Panc1 (cell line): ENCODE results near the gene OTOA.
"Not testable (repeated sequence)": the region's sequence is repeated elsewhere in the genome, so short reads cannot be mapped to it uniquely, and the experiment has no call there.

Source experiments
- POLR2AphosphoS5 ChIP-seq: IDR thresholded peaks from 2 replicates; pipeline ENCODE4 v1.6.1; 2012; ENCODE audit warnings: mild to moderate bottlenecking, low read depth, low read length, moderate library complexity
- SIN3A ChIP-seq: IDR thresholded peaks from 2 replicates; pipeline ENCODE4 v1.6.1; 2012; ENCODE audit warnings: low read depth, mild to moderate bottlenecking, low read length, moderate library complexity, borderline replicate concordance; ENCODE audit not compliant: insufficient read depth
- TCF7L2 ChIP-seq: IDR thresholded peaks from 2 replicates; pipeline ENCODE4 v1.6.1; 2011; ENCODE audit warnings: mild to moderate bottlenecking, low read depth, low read length, inconsistent platforms
- TF ChIP-seq, protein P1 (sequence below): fragments of 450-650 bp; IDR thresholded peaks from 2 replicates; pipeline ENCODE4 v1.5.1; 2017; ENCODE audit warnings: mild to moderate bottlenecking
- TF ChIP-seq, protein P2 (sequence below), 2 experiments: IDR thresholded peaks; 2 replicates each; pipeline ENCODE4 v1.6.1; 2011 to 2012; ENCODE audit warnings: low read depth in 2 of 2, control low read depth in 1 of 2, low read length in 1 of 2, mild to moderate bottlenecking in 1 of 2, moderate library complexity in 1 of 2; ENCODE audit not compliant: insufficient read depth in 1 of 2

DNA sequence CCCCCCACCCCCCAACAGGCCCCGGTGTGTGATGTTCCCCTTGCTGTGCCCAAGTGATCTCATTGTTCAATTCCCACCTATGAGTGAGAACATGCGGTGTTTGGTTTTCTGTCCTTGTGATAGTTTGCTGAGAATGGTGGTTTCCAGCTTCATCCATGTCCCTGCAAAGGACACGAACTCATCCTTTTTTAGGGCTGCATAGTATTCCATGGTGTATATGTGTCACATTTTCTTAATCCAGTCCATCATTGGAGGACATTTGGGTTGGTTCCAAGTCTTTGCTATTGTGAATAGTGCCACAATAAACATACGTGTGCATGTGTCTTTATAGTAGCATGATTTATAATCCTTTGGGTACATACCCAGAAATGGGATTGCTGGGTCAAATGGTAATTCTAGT is 27.2 kb downstream of the OTOA start:
- TF ChIP-seq, protein P1, sequence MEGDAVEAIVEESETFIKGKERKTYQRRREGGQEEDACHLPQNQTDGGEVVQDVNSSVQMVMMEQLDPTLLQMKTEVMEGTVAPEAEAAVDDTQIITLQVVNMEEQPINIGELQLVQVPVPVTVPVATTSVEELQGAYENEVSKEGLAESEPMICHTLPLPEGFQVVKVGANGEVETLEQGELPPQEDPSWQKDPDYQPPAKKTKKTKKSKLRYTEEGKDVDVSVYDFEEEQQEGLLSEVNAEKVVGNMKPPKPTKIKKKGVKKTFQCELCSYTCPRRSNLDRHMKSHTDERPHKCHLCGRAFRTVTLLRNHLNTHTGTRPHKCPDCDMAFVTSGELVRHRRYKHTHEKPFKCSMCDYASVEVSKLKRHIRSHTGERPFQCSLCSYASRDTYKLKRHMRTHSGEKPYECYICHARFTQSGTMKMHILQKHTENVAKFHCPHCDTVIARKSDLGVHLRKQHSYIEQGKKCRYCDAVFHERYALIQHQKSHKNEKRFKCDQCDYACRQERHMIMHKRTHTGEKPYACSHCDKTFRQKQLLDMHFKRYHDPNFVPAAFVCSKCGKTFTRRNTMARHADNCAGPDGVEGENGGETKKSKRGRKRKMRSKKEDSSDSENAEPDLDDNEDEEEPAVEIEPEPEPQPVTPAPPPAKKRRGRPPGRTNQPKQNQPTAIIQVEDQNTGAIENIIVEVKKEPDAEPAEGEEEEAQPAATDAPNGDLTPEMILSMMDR = not testable (repeated sequence)
- TF ChIP-seq, protein P2, sequence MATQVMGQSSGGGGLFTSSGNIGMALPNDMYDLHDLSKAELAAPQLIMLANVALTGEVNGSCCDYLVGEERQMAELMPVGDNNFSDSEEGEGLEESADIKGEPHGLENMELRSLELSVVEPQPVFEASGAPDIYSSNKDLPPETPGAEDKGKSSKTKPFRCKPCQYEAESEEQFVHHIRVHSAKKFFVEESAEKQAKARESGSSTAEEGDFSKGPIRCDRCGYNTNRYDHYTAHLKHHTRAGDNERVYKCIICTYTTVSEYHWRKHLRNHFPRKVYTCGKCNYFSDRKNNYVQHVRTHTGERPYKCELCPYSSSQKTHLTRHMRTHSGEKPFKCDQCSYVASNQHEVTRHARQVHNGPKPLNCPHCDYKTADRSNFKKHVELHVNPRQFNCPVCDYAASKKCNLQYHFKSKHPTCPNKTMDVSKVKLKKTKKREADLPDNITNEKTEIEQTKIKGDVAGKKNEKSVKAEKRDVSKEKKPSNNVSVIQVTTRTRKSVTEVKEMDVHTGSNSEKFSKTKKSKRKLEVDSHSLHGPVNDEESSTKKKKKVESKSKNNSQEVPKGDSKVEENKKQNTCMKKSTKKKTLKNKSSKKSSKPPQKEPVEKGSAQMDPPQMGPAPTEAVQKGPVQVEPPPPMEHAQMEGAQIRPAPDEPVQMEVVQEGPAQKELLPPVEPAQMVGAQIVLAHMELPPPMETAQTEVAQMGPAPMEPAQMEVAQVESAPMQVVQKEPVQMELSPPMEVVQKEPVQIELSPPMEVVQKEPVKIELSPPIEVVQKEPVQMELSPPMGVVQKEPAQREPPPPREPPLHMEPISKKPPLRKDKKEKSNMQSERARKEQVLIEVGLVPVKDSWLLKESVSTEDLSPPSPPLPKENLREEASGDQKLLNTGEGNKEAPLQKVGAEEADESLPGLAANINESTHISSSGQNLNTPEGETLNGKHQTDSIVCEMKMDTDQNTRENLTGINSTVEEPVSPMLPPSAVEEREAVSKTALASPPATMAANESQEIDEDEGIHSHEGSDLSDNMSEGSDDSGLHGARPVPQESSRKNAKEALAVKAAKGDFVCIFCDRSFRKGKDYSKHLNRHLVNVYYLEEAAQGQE (IDR thresholded peaks at IDR 0.05; ENCODE audit: insufficient read depth in 1 of 2, low read depth in 2 of 2, low read length in 1 of 2) = not testable (repeated sequence)
- not testable (repeated sequence) for TF ChIP-seq SIN3A, POLR2AphosphoS5, TCF7L2
